AML-193 (cell line): ENCODE results near the gene LAMB1.
A peak's percentile ranks its signal among the peaks of the same experiment; 100 is the strongest.

ENCODE experiments used
- DNase-seq, 2 experiments: peaks; one replicate each; lab custom pipeline; 2025; lab: John Stamatoyannopoulos, UW

Gene LAMB1

DNA sequence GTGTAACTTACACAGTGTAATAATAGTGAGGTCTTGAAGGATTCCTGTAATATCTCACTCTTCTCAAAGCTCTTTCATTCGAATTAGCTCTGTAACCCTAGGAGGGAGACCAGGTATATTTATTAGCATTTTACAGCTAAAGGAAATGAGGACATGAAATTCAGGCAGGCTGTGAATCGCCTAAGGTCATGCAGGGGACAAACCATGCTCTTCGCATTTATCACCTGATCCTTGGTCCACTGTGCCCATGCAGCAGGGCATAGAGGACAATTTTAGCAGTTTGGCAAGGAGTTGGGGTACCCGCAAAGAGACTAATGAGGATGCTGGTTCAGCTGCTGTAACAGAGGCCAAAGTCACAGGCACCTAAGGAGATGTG, 14.8 kb upstream of the LAMB1 start:
- no peak for DNase-seq

DNA sequence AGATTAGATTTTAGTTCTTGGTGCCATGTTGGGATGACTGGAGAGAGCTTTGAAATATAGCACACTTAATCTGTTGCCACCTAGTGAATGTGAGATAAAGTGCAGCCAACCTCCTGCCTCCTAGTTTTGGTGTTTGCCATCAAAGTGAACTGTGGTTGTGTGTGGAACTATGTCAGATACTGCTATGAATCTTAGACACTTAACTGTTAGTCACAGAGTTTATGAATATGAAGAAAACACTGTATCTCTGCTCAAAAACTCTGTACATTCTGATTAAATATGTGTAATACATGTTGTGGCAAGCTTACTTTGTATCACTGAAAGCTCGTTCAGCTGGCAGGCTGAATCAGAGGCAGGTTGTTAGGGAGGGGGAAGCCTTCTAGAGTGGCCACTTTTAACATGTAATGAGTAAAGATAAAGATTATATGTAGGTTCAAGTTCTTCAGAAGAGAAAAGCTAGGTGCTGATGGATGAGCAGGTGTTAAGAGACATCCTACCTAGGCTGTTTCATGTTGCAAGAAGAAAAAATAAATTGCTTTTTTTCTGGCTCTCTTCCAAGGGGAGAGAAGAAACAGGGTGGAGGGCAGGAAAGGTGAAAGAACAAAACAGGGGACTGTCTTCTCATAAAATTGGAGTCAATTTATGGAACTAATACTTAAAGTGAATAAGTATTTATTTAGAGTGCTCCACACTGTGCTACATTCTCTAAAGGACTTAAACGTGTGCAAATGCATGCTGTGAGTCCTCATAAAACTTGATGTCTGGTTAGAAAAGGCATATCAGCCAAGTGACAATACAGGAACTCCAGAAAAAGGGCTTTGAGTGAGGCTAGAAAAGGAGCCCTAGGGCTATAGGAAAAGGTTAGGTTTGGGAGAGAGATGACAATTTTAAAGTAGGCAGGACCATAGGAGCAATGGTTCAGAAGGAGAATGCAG, 14.1 kb upstream of the LAMB1 start:
- DNase-seq: peak; percentile 1 to 31

DNA sequence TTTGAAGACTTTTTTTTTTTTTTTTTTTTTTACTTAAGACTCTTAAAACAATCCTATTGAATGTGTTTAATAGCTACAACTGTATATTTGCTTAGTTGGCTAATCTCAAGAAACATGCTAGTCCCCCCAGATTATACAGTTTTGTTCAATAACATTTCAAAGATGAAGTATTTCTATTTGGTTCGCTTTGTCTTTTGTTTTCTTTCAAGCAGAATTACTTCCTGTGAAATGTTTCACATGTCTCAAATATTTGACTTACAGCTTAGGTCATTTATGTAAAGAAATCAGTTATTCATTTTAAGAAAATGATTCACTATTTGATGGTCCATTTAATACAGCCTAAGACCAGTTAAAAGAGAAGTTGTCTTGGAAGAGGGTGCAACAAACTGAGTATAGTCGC, 12.8 kb upstream of the LAMB1 start:
- no peak for DNase-seq

GRCh38 chr7:108014747-108015682, 12.1 kb upstream of the LAMB1 start:
- no peak for DNase-seq

GRCh38 chr7:108014215-108014614, 11.3 kb upstream of the LAMB1 start:
- DNase-seq: no peak

DNA sequence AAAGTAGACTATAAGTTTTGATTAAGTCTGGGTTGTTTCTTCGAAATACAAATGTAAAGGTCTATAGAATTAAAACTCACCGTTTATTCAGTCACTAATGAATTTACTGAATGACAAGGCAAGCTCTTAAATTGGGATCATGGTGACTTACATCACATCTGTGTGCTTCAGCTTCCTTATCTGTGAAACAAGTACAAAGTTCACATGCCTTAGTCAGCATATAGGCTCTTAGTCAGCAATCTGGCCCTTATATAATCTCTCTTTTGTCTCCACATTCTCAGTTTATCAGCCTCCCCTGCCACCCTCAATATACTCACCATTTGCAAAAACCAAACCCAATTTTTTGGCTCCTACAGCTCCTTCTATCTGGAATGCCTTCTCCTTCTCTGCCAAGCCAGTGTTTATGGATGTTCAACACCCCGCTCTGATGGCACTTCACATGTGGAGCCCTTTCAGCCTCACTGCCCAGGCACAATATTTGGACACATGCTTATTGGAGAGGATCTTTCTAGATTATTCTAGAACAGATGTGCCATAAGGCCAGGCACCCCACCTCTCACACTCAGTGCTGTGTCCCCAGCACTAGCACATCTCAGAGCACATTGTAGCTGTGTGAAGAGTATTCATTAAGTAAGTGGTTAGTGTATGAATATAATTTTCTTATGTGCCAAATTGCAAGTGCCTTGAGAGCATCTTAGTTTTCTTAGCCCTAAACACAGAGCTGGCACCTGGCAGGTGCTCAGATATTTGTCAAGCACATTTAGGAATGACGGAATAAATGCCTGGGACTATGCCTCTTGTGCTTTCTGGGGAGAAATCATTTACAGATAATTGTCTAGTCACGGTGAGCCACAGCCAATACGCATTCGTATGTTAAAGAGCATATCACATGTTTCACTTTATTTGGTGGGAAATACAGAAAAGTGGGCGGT, 9.8 kb upstream of the LAMB1 start:
- no peak for DNase-seq

- no peak for DNase-seq
These were observed 7.4 kb upstream of the LAMB1 start for GRCh38 chr7:108010377-108010776.

DNA sequence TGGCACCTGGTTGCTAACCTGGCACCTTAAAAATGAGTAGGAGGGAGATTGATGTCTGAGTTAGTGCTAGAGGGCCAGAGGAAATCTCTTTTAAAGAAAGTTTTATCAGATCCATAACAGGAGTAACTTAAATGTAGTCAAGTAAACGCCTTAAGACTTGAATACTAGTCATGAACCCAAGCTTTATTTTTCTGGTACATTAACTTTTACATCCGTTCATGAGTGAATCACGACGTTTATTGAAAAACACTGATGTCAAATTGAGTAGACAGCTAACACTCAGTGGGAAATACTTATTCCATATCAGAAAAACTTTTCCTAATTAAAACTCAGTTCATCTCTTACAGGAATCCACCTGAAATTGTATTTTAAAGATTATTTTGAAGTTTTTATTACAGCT, 6.9 kb upstream of the LAMB1 start:
- DNase-seq: no peak

DNA sequence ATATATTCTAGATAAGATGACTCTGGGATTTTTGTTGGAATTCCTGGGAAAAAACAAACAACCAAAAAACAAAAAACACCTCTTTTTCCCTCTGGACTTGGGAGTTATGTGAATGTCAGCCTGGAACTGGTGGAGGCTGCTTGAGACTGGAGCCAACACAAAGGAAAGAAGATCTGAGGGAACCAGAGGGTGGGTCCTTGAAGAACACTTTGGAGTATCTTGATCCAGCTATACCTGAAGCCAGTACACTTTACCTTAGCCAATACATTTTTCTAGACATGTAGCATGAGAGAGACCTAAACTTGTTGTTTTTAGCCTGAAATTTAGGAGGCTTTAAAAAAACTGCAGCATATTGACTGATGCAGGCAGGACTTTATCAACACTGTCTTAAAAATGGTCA, 5.9 kb upstream of the LAMB1 start:
- DNase-seq: no peak

DNA sequence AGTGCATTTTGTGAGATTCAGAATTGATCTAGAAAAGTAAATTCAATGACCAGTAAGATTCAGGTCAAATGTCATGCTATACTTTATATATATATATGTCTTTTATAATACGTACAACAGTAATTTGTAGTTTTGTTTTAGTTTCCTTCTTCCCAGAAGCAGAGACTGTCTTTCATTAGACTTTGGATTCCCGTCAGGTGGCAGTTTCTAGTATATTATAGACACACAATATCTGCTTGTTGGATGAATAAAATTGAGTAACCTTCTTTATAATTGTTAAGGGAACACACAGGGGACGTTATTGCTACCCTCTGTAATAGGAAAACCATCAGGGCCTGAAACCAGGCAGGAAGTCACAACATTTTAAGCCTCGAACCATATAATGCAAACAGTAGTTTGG, 5.3 kb upstream of the LAMB1 start:
- DNase-seq: no peak

DNA sequence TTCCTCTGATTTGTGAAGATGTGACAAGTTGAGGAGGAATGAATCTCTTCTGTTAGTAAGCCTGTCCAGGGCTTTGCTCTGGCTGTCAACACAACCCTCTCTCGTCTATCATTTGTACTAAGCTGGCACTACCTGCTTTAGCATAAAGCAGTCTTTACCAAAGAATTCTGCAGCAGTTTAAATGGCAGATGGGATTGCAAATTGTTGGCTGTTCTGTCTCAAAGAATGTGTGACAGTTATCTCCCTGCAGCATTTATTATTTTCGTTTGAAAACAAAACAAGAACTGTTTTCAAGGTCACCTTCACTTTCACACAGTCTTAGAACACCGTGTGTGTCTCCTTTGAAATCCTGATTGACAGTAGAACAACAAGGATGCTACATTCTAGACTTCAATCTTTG, 4.8 kb upstream of the LAMB1 start:
- no peak for DNase-seq

- DNase-seq: no peak
These were observed 4.3 kb upstream of the LAMB1 start for GRCh38 chr7:108007261-108007660.

GRCh38 chr7:108004220-108005142, 1.5 kb upstream of the LAMB1 start:
- DNase-seq: no peak

GRCh38 chr7:108003599-108003935, 606 bp upstream of the LAMB1 start:
- no peak for DNase-seq

DNA sequence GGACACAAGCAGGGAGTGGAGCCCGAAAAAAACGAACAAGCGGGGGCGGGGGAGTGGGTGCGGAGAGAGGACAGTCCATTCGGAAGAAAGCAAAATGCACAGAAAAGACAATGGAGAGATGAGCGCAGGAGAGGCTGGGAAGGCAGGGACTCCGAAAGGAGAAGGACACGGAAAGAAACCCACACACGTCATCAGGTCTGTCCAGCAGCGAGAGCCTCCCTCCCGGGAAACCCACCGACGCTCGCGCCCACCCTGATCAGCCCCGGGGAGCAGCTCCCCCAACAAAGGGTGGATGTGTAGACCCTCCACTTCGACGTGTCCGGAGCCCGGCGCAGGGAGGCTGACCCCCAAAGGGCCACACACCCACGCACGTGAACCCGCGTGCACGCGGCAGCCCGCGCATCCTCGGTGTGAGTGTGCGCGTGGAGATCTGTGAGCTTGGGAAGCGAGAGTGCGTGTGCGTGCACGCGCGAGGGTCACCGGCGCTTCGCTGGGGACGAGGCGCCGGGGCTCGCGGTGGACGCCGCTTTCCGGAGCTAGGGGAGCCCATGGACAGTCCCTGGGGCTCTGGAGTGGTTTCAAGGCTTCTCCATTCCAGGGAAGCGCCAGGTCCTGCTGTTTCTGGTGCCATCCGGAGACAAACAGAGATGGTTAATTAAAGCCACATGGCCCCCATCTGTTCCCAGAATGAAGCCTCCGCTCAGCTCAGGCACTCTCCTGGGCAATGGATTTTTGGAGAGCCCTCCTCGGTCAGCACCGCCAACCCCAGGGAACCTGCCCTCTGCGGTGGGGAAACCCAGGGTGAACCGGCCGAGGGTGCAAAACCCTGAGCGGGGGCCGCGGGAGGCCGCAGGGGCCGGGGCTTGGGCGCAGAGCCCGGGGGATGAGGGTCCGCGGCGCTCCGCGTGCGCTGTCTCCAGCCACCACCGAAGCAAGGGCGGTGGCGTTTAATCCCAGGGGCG, 916 bp downstream of the LAMB1 start:
- DNase-seq: no peak

DNA sequence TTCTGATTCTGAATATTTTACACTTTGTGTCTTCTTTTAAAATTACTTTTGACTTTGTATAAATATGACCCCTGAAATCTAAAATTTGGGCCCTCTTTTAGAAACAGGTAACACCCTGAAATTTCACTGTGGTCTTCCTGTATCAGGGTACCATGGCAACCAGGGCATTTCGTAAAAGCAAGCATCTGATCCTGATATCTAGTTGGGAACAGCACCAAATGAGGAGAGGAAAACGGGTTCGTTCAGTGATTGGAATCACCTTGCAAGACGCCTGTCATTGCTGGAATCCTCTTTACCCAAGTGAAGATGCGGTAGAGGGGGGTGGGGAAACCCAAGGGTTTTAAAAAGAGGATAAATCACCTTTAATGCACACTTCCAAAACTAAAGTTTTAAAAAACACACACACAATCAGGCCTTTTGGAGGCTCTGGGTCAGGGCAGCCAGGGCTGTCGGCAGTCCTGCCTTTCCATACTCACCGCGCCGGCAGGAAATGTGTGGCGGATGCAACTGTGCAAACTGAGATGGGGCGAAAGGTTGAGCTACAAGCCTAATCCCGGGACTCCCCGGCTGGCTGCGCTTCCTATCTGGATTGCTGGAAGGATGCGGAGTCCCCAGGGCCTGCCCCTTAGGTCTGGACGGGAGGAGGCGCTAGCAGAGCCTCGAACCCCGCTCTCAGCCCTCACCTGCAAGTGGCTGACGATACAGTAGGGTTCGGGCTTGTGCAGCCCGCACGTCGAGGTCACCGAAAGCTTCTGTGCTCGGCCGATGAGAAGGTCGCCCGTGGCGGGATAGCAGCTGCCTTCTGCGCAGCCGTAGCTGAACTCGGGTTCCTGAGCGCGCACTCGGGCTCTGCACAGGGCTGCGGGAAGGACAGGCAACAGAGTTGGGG, 1.8 kb downstream of the LAMB1 start:
- DNase-seq: no peak

DNA sequence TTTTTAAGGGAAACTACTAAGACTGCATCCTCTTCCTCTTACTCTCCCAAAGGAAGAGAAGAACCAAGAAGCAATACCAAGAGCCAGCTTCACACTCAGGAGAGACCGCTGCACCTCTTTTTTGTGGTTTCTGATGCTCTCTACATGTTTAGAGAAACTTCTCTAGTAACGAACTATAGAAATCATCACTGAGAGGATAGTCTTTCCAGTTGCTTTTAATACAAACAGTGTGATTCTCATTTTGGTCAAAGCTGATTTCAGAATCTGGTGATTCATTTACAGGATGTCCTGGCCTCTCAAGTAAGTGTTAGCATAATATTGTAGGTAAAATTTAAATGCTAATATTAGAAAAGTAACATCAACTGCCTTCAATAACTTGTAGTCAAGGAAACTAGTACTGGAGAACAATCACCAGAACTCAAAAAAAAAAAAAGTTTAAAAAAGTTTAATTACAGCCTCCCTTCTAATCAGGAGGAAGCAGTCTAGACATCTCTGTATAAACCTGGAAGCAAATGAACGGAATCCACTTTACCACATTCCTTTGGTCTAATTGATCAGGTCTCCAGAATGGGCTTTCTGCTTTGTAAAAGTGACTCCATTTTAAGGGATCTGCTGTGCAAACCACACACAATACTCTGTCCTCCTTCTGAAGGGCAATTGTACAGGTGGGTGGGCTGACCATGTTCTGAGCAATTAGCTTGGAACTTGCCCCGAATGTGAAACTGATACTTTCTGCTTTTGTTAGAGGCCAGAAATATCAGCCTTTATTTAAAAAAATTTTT, 3.0 kb downstream of the LAMB1 start:
- no peak for DNase-seq
